GM12874 (cell line): ENCODE measurements around the gene MAP4K5.

Experiments used
- CTCF ChIP-seq: IDR thresholded peaks from 2 replicates; pipeline ENCODE4 v1.5.1; 2011; ENCODE audit warnings: low read depth, mild to moderate bottlenecking, control low read depth, low read length, moderate library complexity; ENCODE audit not compliant: insufficient read depth

The MAP4K5 gene

DNA sequence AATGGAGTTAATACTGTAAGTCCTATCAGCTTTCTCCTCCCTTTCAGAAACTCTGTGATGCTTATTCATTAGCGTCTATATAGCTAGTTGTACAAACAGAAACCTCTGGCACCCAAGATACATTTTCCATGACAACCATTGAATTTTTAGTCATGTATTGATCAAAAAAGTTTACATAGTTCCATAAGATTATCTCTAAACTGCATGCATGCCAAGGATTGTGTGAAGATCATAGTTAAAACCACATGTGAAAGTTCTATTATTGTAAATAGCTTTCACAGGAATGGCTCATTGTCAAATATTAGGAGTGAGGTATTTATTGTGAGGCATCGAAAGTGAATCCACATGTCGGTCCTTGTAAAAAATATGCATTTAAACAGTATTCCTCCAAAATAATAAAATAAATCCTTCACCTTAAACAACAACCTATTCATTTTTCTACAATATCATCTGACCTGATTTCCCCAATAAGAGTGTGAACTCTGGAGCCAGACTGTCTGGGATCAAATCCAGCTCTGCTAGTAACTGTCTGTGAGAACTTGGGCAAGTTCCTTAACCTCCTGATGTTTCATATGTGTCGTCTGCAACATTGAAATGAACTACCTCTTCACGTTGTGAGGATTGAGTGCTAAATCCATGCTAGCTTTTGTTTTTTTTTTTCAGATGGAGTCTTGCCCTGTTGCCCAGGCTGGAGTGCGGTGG is 125.1 kb downstream of the MAP4K5 start:
- no peak for TF ChIP-seq CTCF

DNA sequence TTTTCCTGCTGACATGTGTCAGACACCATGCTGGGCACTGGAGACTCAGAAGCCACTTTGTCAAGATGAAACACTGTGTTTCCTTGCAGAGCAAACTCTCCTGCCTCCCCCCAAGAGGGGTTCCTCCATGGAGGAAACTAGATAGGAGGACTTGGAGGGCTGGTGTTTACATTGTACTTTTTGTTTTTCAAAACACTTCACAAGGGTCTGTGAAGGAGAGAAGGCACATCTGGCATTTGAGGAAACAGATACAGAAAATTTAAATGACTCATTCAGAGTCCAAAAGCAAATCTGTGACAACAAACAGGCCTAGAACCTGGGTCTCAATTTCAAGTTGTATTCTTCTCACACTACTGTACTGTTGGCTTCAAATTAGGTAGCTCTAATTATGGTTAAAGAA is 128.9 kb downstream of the MAP4K5 start:
- no peak for TF ChIP-seq CTCF

DNA sequence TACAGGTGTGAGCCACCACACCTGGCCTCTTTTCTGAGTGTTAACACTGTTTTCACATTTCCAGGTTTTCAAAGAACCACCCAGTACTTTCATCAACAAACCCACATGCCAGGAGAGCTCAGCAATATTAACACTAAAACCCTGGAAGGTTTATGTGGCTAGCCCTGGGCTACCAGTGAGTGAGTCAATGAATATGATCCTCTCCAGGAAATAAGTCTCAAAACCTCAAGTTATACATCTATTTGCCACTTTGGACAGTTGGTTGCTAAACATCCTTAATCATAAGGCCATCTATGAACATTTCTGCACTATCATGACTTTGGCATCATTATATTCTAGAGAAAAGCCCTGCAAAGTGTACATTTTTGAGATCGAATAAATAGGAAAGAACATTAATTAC is 129.4 kb downstream of the MAP4K5 start:
- no peak for TF ChIP-seq CTCF

DNA sequence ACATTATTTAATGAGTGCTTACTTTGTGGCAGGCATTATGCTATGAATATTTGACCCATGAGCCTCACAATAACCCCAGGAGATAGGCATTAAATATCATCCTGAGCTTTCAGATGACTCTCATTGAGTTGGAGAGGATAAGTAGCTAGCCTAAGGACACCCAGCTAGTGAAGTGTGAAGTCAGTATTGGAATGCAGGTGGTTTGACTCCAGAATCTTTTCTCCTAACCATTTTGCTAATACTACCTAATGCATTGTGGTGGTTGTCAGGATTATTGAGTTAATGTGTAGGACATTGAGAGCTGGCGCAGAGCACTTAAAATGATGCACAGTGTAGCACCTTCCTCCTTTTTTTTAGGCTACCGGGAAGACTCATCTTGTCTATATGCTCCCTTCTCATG is 131.9 kb downstream of the MAP4K5 start:
- no peak for TF ChIP-seq CTCF

DNA sequence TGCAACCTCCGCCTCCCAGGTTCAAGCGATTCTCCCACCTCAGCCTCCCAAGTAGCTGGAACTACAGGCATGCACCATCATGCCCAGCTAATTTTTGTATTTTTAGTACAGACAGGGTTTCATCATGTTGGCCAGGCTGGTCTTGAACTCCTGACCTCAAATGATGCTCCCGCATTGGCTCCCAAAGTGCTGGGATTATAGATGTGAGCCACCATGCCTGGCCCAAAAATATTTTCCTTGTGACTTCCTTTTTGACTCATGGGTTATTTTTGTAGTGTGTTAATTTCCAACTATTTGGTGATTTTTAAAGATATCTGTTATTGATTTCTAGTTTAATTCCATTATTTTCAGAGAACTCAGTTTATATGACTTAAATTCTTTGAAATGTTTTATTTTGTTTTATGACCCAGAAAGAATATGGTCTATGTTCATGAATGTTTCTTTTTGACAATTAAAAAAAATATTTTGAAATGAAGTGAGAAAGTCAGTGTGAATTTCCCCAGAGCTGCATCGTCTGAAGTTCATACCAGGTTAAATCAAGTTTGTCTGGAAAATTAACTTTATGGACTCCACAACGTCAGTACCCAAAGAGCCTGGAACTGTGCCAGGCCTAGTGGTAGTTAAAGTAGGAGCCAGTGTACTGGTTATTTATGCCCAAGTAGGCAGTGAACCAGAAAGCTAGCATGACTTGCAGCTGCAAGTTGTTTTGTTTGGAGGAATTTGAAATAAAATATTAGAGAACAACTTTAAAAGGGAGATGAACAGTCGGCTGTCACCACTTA is 132.9 kb downstream of the MAP4K5 start:
- TF ChIP-seq CTCF = no peak

- TF ChIP-seq CTCF = no peak
Measured at GRCh38 chr14:50398189-50398580, 134.2 kb downstream of the MAP4K5 start.

GRCh38 chr14:50397390-50398188 is 134.8 kb downstream of the MAP4K5 start:
- TF ChIP-seq CTCF = no peak
